ENCODE measurements around the gene CLEC20A.

DNA sequence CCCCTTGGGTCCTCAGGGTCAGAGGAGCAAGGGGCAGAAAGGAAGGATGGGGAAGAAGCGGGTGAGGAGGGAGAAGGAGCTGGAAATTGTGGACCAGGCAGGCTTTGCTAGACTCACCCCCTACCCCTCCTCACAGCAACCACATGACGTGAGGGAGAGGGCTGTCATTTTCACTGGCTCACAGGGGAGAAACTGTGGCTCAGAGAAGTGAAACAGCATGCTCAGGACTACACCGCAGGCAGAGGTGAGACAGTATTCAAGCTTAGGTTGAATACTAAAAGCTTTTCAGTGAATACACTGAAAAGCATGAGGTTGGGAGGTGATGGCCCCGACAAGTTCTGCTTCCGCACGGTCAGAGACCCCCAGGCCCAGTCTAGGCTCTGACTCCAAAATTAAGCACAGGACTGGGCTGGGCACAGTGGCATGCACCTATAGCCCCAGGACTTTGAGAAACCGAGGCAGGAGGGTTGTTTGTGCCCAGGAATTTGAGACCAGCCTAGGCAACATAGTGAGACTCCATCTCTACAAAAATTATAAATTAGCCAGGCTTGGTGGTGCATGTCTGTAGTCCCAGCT is 1.2 kb upstream of the CLEC20A start:
- TF ChIP-seq, protein P1, sequence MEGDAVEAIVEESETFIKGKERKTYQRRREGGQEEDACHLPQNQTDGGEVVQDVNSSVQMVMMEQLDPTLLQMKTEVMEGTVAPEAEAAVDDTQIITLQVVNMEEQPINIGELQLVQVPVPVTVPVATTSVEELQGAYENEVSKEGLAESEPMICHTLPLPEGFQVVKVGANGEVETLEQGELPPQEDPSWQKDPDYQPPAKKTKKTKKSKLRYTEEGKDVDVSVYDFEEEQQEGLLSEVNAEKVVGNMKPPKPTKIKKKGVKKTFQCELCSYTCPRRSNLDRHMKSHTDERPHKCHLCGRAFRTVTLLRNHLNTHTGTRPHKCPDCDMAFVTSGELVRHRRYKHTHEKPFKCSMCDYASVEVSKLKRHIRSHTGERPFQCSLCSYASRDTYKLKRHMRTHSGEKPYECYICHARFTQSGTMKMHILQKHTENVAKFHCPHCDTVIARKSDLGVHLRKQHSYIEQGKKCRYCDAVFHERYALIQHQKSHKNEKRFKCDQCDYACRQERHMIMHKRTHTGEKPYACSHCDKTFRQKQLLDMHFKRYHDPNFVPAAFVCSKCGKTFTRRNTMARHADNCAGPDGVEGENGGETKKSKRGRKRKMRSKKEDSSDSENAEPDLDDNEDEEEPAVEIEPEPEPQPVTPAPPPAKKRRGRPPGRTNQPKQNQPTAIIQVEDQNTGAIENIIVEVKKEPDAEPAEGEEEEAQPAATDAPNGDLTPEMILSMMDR (IDR thresholded peaks at IDR 0.05): no peak
- no peak for TF ChIP-seq ZFX (IDR thresholded peaks at IDR 0.05; ENCODE audit: borderline replicate concordance)
